ENCODE measurements around the gene UBA1. TPM values are rescaled to one million over a fixed set of nuclear protein-coding genes. Genes with fewer than 3 reads are reported as not detected.

Gene UBA1
- total and polyA plus RNA-seq, 2 of the 13 experiments (the other 11 are each of a cell fraction or from before 2014, with no cell fraction given): 93.3 to 129 TPM

GRCh38 chrX:47240619-47241018 lies 47.0 kb downstream of the UBA1 start:
- no peak overlapping the region for H3K4me2 ChIP-seq (ENCODE audit: low read depth, low read length)
- peaks cover 3 to 37% of the 10 kb centered on the region in 2 experiments; a peak in 4 of 5 replicates for H3K36me3 ChIP-seq (replicated peaks in 1 of 2; ENCODE audit: control insufficient read depth in 1 of 2, insufficient read depth in 2 of 2, low read length in 2 of 2)
- in situ Hi-C loops (cut with HindIII; ENCODE audit: extremely low pct_ligation_motif_present, low pct_unique_long_range_greater_than_20kb): no loop called here
- intact Hi-C loops (cut with micrococcal nuclease; ENCODE audit: unreplicated experiment): no loop called here
- ChIA-PET CTCF (ENCODE audit: low intra/inter-chr PET ratio, low total read pairs) (no interaction called here), POLR2A (no interaction called here)
- H3K9ac ChIP-seq (ENCODE audit: insufficient read depth, low read depth, low read length): no peak overlapping the region
- H4K20me1 ChIP-seq (ENCODE audit: insufficient read depth, low read length): no peaks in the 10 kb centered on the region
- no peak overlapping the region for H2AFZ ChIP-seq (ENCODE audit: low read length)
- peaks cover 9% of the 10 kb centered on the region for H3K79me2 ChIP-seq (ENCODE audit: insufficient read depth, low read length)
- FAIRE-seq (no peak), DNase-seq (ENCODE audit: low spot score) (no peak), ATAC-seq (no peak)
- 100% methylated on average over 1 of the region's 7 CpGs for WGBS (ENCODE audit: low lambda C conversion rate)
- no peaks in the 10 kb centered on the region for H3K27me3 ChIP-seq (ENCODE audit: control insufficient read depth in 1 of 2, insufficient read depth in 2 of 2, low read length in 2 of 2)
- TF ChIP-seq ZHX2 (IDR thresholded peaks at IDR 0.05; ENCODE audit: low read depth) (no peak), ZHX2 (CRISPR knock-in tag; IDR thresholded peaks at IDR 0.05; ENCODE audit: borderline replicate concordance) (no peak), DMTF1 (CRISPR knock-in tag; IDR thresholded peaks at IDR 0.05) (no peak), KLF16 (CRISPR knock-in tag; IDR thresholded peaks at IDR 0.05) (no peak), ZNF441 (CRISPR knock-in tag; IDR thresholded peaks at IDR 0.05; ENCODE audit: borderline replicate concordance) (no peak), ZNF703 (CRISPR knock-in tag; IDR thresholded peaks at IDR 0.05; ENCODE audit: borderline replicate concordance) (no peak)
- no peaks in the 10 kb centered on the region for H3K9me3 ChIP-seq (ENCODE audit: low read length)
- H3K27ac ChIP-seq (ENCODE audit: extremely low read length, insufficient read depth, low read length): no peak overlapping the region
- no TSS peak for BruUV-seq (replicated peaks)
- no peak overlapping the region for H3K4me3 ChIP-seq (replicated peaks in 1 of 3; ENCODE audit: insufficient read depth in 1 of 3, low read depth in 2 of 3, low read length in 3 of 3)
- H3K4me1 ChIP-seq (ENCODE audit: insufficient read depth, low read length): peaks cover 21% of the 10 kb centered on the region
